Stimulated activated CD8-positive, alpha-beta memory T cell treated with anti-CD3 and anti-CD28 coated beads, Interleukin-12 subunit alpha, Interleukin-12 subunit beta, amount 100 ng/mL, for 1 hour (primary cell): ENCODE results near the gene ARHGEF1.
"Not testable (repeated sequence)": the region's sequence is repeated elsewhere in the genome, so short reads cannot be mapped to it uniquely, and the experiment has no call there.

Source experiments
- DNase-seq: peaks from one replicate; pipeline ENCODE4 v3.0.0-alpha.2; 2020; ENCODE audit warnings: low read depth

ARHGEF1 gene

DNA sequence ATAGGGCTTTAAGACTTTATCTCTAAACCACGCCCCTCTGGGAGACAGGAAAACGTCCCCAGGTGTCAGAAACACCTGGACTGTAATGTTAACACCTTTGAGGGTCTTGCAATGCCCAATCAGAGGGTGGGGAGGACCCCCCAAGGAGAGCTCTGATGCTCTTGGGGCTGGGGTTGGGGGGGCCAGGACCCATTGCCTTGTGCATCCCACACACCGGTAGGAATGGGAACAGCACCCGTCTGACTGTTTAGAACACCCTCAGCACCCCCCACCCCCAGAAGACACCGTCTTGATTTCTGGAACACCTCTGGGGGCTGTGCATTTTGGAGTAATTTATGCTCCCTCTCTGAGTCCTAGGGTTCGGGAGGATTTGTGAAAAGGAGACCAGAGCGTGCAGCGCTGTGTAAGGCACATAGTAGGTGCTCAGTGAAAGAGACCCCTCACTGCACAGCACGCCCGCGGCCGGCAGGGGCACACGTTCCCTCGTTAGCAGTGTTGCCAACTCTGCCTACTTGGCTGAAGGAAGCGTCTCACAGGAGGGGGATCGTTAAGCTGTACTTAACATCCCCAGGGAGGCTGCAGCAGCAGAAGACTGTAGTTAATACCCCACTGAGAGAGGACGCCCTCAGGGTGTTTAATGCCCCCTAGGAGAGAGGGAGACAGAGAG is 48.1 kb downstream of the ARHGEF1 start:
- DNase-seq, result no peak

DNA sequence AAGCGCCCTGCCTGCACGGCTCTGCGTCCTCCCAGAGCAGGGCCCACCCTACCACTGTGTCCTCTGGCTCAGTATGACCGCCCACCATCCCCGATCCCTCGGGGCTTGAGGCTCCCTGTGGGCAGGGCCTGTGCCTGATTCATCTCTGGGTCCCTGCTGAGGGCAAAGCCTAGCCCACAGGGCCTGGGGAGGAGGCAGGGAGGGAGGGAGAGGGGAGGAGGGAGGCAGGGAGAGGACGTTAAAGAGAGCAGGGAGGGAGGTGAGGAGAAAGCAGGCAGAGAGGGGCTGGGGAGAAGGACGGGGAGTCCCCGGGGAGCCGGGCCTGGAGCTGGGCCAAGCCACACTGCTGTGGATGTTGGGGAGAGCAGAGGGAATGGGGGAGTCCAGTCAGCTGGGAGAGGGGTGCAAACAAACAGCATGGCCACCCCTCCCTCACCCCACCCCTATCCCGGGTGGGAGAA is 49.3 kb downstream of the ARHGEF1 start:
- no peak for DNase-seq

DNA sequence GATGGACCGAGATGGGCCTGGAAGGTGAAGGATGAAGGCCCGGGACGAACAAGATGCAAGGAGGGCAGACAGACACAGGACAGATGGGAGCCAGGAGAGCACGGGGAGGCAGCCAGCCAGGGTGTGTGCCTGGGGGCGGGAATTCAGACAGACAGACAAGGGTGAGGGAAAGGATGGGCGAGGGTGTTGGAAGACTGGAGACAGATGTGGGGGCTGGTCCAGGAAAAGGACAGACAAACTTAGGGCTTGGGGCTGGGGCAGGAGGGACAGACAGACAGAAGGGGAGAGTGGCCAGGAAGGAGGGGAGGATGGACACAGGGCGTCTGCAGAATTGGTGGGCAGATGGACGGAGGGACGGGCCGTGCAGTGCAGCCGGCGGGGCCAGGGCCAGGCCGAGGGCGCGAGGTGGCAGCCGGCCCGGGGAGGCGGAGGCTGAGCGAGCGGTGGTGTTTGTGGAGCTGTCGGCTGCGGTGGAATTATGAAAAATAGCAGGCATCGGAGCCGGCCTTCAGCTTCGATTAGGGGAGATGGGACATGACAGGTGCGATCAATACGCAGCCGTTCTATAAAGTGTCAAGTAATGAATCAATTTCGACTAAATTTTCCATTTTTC is 49.8 kb downstream of the ARHGEF1 start:
- no peak for DNase-seq

DNA sequence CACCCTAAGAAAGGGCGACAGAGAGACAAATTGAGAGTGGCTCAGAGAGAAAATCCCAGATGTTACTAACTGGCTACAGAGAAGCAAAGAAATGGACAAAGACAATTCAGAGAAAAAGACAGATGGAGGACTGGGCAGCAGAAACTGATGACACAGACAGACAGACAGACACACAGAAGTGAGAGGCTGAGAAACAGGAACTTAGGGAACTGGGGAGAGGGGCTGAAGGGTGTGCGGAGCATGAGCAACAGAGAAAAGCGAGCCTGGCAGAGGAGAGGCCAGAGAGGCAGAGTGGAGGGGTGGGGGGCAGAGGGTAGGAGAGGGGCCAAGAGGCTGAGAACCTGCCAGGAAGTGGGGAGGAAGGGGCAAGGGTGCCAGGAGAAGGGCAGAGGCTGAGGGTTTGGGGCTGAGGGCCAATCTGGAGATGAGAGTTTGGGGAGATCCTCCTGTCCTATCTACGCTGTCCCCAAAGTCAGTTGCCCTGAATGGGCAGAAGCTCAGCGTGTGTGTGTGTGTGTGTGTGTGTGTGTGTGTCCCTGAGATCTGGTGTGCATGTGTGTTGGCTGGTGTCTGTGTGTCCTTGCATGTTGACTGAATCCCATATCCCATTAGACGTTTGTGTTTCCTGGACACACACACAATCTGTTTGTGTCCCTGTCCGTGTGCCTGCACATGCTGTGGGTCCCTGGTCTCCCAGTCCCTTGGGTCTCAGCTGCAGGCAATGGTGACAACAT is 50.9 kb downstream of the ARHGEF1 start:
- DNase-seq, result no peak

DNA sequence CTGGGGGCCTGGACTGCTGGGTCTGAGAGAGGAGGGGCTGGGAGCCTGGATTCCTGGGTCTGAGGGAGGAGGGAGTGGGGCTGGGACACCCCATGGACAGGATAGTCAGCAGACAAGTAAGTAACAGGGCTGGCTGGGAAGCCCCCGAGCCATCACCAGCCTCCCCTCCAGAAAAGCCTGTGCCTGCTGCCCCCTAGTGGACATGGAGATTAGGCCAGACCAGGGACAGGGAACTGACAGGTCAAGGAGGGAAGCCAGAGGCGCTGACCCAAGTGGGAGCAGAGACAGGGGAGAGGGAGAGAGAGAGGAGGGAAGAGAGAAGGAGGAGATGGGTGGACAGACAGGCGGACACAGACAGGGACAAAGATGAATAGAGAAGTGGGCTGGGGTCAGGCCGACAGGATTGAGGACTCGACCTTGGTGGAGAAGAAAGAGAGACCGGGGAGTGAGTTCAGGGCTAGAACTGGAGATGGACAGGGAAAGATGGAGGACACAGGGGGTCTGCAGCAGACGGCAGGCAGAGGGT is 51.9 kb downstream of the ARHGEF1 start:
- DNase-seq, result peak; percentile 64

DNA sequence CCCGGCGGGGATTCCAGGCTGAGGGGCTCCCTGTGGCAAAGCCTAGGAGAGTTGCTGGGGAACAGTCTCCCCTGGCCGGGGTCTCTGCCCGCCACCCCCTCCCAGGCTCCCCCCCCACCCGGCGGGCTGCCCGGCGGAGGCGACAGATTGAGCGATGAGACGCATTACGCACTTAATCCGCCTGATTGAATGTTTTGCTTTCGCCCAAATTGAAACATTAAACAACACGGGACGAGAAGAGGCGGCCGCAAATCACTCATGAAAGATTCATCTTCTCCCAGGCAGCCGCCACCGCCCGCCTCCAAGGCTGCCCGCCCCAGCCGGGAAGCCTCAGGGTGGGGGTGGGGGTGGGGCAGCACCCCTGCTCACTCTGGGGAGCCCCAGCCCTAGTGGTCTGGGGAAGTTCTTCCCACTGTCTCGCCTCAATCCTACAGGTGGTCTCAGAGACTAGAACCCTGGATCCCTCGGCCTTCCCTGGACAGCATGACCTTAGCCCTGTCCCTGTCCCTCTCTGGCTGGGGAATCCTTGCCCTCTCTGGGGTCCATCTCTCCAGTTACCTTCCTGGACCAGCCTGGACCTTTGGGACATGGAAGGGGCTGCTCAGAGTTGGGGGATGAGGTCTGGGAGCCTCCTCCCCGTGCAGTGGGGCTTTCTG is 52.9 kb downstream of the ARHGEF1 start:
- DNase-seq, result no peak

DNA sequence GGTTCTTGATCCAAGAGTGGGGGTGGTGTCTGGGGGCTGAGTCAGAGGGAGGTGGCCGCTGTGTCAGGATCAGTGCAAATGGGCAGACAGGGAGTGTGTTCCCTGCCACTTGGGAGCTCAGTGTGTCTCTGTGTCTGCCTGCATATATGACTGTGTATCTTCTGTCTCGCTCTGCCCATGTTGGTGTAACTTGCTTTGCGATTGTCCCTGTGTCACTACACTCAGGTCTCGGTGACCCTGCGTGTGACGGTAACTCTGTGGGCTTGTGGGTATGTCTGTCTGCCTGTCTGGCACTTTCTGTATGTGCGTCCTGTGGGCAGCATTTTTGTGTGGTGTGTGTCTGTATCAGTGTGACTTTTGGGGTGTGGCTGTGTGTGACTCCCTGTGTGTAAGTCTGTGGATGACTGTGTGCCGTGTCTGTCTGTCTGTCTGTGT is 53.4 kb downstream of the ARHGEF1 start:
- DNase-seq, result no peak

DNA sequence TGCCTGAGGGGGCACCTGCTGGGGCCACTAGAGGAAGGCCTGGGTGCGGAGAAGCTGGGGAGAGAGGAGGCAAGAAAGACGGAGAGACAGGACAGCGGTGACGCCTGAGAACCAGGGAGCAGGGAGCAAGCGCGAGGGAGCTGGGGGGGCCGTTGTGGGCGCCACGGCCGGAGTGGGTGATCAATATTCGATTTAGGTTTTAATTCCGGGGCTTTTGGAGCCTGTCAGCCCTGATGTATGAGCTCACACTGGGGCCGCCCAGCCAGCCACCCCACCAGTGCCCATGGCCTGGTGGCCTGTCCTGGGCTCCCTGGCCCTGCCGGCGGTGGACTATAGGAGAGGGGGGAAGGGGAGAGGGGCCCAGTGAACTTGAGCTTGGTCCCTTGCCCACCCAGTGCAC is 54.0 kb downstream of the ARHGEF1 start:
- no peak for DNase-seq

DNA sequence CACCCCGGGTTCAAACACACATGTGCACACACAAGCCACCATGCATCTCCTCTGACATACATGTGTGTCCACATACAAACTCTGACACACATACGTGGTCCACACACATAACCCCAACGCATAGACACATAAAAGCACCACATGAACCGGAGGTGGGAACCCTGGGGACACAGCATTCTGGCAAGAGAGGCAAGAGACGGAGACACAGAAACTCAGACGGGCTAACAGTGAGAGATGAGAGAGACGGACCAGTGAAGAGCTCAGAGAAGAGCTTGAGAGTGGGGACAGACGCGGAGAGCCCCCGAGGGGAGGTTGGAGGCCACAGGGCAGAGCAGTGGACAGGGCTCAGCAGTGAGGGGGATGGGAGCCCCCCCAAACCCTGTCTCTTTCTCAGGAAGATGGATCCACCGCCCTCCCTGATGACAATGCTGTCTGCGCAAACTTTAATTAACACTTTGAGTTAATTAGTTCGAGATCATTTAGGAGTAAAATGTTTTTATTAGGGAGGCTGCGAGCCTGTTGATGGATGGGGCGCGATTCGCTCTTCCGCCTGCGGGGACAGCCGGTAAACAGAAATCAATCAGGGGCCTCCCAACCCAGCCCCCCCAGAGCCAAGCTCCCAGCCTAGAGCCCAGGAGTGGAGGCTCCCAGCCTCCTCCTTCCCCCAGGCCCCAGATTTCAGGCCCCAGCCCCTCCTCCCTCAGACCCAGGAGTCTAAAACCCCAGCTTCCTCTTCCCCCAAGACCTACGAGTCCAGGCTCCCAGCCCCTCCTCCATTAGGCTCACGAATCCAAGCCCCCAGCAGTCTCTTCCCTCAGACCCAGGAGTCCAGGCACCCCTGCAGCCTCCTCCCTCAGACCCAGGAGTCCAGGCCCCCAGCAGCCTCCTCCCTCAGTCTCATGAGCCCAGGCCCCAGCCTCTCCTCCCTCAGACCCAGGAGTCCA is 54.8 kb downstream of the ARHGEF1 start:
- no peak for DNase-seq

DNA sequence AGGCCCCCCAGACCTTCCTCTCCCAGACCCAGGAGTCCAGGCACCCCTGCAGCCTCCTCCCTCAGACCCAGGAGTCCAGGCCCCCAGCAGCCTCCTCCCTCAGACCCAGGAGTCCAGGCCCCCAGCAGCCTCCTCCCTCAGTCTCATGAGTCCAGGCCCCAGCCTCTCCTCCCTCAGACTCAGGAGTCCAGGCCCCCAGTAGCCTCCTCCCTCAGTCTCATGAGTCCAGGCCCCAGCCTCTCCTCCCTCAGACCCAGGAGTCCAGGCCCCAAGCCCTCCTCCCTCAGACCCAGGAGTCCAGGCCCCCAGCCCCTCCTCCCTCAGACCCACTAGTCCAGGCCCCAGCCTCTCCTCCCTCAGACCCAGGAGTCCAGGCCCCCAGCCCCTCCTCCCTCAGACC is 56.2 kb downstream of the ARHGEF1 start:
- not testable (repeated sequence) for DNase-seq

DNA sequence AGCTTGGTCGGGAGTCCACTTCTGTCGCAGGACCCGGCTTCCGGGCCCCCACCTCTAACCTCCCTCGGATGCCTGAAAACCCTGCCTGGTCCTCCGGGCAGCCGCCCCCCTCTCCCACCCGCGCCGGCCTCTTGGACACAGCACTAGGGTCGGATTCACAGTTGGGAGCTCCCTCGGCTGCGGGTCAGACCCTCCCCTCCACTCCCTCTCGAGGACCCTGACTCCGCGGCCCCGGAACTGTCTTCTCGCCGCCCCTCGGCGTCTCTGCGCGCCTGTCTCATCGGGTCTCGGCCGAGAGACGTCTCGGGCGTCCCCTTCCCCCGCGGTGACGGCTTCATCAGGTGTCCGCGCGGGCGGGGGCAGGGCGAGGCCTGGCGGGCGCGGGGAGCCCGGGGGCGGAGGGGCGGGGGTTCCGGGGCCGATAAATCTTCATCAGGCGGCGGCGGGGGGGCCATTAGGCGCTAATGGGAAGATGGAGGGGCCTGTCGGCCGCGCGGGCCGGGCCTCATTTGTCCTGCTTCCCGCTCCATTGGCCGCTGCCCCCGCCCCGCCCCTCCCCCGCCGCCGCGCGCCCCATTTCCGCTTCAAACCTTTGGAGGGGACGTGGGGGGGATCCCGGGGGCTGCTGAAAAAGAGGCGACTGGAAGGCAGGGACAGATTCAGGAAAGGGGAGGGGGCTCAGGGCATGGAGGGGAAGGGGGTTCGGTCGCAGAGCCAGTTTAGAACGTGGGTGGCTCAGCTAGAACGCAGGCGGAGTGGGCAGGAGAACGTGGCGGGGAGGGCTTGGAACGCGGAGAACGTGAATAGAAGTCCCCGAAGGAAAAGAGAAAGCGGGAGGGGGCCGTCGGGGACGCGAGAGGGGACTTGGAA is 57.1 kb downstream of the ARHGEF1 start:
- DNase-seq, result no peak

DNA sequence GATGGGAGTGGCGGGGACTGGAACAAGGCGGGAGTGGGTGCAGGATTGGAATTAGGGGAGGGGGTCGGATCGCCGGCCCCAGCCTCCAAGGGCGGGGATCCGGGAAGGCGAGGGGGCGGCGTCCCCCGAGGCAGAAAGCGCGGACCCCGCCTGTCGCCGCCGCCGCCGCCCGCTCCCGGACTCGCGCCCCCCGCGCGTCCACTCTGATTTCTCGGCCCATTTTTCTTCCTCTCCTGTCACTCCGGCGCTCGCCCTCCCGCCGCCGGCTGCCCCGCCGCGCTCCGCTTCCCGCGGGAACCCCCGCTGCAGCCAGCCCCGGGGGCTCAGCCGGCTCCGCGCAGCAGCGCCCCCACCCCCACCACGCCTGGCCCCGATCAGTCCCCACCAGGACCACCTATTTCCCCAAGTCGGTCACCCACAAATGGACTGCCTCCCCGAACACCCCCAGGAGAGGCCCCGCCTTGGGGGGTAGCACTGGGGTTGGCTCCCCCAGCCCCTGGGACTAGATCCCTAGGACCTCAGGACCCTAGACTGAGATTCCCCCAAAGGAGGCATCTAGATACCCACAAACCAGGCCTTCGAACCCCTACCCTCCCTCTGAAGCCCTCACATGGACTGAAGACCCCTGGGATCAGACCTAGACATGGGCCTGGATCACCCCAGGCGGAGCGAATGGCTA is 57.9 kb downstream of the ARHGEF1 start:
- DNase-seq, result no peak

DNA sequence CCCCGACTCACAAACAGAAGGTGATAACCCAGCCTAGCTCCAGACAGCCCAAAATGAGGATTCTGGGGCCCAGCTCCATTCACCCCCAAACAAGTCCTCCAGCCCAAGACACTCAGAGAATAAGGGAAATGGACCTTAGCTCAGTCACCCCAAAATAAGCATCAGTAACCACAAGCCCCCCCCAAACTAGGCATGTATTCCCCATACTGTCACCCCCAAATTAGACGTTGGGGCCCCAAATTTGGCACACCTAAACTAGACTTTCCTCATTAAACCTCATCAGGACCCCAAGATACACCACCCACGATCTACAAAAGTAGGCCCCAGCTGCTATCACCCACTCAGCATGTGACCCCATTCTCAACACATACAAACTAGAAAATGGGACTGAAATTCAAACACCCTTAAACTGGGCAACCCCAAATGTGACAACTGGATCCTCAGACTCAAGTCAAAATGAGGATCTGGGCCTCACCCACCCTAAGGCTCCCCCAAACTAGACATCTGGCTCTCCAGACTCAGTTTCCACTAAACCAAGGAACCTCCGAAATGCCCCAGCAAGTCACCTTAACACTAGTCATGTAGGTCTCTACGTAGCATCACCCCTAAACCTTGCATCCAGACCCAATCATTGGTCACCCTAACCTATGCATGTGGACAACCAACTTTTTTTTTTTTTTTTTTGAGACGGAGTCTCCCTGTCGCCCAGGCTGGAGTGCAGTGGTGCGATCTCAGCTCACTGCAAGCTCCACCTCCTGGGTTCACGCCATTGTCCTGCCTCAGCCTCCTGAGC is 58.6 kb downstream of the ARHGEF1 start:
- DNase-seq, result no peak

DNA sequence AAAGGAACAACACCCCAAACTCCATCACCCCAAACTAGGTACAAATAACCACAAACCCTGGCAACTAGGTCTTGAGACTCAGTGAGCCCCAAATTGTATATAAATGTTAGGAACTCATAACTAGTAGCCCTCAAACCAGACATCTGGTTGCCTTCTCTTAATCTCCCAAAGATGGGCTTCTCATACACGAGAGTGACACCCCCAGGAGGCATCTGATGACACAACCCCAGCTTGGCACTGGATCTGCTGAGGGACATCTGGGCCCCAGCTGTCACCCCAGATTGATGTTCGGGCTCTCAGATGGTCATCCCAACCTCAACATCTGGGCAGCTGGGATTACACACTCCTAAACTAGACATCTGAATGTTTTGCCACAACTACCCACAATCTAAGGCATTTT is 61.4 kb downstream of the ARHGEF1 start:
- DNase-seq, result no peak

DNA sequence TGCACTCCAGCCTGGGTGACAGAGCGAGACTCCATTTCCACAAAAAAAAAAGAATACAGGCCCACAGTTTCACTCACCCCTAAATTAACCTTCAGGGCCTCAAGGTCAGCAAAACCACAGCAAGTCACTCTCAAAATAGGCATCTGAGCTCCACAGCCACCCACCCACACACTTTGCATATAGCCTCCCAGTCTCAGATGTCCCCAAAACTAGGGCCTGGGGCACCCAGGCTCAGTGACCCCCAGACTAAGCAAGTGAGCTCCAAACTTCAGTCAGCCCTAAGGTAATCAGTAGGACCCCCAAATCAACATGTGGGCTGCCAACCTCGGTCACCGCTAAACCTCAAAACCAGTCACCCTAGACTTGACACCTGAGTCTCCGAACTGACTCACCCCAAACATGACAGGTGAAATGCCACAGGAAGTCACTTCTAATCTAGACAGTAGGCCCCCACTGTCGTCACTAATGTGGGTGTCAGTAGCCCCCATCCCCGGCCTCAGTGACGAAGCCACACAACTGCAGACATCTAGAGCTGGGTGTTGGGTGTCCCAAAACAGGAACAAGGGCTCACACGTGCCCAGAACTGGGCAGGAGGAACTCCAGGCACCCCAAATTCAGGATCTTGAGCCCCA is 62.3 kb downstream of the ARHGEF1 start:
- DNase-seq, result peak; percentile 82

DNA sequence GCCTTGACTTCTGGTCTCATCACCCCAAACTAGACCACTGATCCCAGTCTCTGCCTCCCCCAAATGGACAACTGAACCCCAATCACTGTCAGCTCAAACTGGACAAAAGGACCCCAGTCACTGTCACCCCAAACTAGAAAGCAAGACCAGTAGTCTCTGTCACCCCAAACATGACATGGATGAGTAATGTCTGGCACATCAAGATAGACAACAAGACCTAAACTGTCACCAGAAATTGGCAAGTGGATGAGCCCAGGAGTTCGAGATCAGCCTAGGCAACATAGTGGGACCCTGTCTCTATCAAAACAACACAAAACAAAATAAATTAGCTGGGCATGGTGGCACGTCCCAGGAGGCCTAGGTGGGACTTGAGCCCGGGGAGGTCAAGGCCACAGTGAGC is 64.1 kb downstream of the ARHGEF1 start:
- DNase-seq, result no peak

DNA sequence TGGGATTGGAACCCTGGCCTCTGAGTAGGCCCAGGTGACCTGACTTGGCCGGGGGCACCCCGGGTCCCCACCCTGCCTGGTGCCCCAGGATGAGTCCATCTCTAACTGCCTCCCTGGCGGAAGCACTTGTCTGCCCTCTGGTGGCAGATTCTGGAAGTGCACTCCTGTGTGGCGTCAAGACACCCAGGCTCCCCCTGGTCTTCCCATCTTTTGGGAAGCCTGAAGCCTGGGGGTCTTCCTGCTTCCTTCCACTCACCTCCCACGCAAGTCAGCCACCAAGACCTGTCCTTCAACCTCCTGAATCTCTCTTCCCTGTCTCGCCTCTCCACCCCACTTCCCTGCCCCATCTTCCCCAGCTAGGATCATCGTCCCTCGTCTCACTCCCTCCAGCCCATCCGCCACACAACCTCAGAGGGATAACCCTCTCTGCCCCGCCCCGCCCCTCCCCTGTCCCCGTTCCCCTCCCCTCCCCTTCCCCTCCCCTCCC is 68.7 kb downstream of the ARHGEF1 start:
- peak; percentile 80 for DNase-seq

DNA sequence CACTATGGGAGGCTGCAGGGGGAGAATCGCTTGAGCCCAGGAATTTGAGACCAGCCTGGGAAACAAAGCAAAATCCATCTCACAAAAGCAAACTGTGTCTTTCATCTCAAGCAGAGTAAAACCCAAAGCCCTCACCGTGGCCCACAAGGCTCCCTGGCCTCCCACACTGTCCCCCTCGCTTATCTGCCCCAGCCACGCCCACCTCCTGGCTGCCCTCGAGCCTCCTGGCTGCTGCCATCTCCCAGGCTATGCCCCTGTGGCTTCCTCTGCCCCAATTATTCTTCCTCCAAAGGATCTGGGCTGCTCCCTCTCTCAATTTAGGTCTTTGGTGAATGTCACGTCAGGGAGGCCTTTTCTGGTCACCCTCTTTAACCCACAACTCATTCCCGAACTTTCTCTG is 72.5 kb downstream of the ARHGEF1 start:
- no peak for DNase-seq
